Measurements from ENCODE around the gene RRAGB. TPM values are rescaled to one million over a fixed set of nuclear protein-coding genes. Genes with fewer than 3 reads are reported as not detected.

Gene RRAGB
- total RNA-seq, 3 donors from 2014 or later, result 8.9 to 17.4 (median 11.3) TPM

GRCh38 chrX:55777596-55777995 is 60.0 kb downstream of the RRAGB start:
- H3K4me1 ChIP-seq (ENCODE audit: low read depth), result no peaks in the 10 kb centered on the region
- TF ChIP-seq CTCF (IDR thresholded peaks at IDR 0.05), result no peak
- DNase-seq (no peak), ATAC-seq (no peak)
- H3K36me3 ChIP-seq (ENCODE audit: low read depth), result no peaks in the 10 kb centered on the region
- H3K9me3 ChIP-seq, result no peaks in the 10 kb centered on the region
- H3K4me3 ChIP-seq, result no peak overlapping the region
- intact Hi-C loops (cut with DNase I, micrococcal nuclease), result no loop called here

- H3K4me1 ChIP-seq (ENCODE audit: low read depth), result no peaks in the 10 kb centered on the region
- H3K9me3 ChIP-seq, result no peaks in the 10 kb centered on the region
- ATAC-seq (no peak), DNase-seq (no peak)
- no peak for TF ChIP-seq CTCF (IDR thresholded peaks at IDR 0.05)
- H3K36me3 ChIP-seq (ENCODE audit: low read depth), result no peaks in the 10 kb centered on the region
- no peak overlapping the region for H3K4me3 ChIP-seq
- intact Hi-C loops (cut with DNase I, micrococcal nuclease), result no loop called here
Measured at GRCh38 chrX:55778322-55778721, 60.8 kb downstream of the RRAGB start.

- Histone ChIP-seq H3K4me1 (ENCODE audit: low read depth) (no peaks in the 10 kb centered on the region), H3K36me3 (ENCODE audit: low read depth) (no peaks in the 10 kb centered on the region), H3K4me3 (no peak overlapping the region), H3K9me3 (no peaks in the 10 kb centered on the region)
- DNase-seq, result no peak
- intact Hi-C loops (cut with DNase I, micrococcal nuclease), result no loop called here
- ATAC-seq, result no peak
- no peak for TF ChIP-seq CTCF (IDR thresholded peaks at IDR 0.05)
Measured at GRCh38 chrX:55783723-55784122, 66.2 kb downstream of the RRAGB start.

- Histone ChIP-seq H3K4me1 (ENCODE audit: low read depth) (no peaks in the 10 kb centered on the region), H3K9me3 (no peaks in the 10 kb centered on the region), H3K36me3 (ENCODE audit: low read depth) (no peaks in the 10 kb centered on the region), H3K4me3 (no peak overlapping the region)
- TF ChIP-seq CTCF (IDR thresholded peaks at IDR 0.05), result no peak
- DNase-seq, result no peak
- intact Hi-C loops (cut with DNase I, micrococcal nuclease), result no loop called here
- ATAC-seq, result no peak
Measured at GRCh38 chrX:55787063-55787462, 69.5 kb downstream of the RRAGB start.

GRCh38 chrX:55787727-55788126 is 70.2 kb downstream of the RRAGB start:
- DNase-seq (no peak), ATAC-seq (no peak)
- H3K9me3 ChIP-seq, result no peaks in the 10 kb centered on the region
- TF ChIP-seq CTCF (IDR thresholded peaks at IDR 0.05), result no peak
- H3K36me3 ChIP-seq (ENCODE audit: low read depth), result no peaks in the 10 kb centered on the region
- H3K4me1 ChIP-seq (ENCODE audit: low read depth), result no peaks in the 10 kb centered on the region
- H3K4me3 ChIP-seq, result no peak overlapping the region
- intact Hi-C loops (cut with DNase I, micrococcal nuclease), result no loop called here

GRCh38 chrX:55794405-55794804 is 76.9 kb downstream of the RRAGB start:
- Histone ChIP-seq H3K4me3 (no peak overlapping the region), H3K36me3 (ENCODE audit: low read depth) (no peaks in the 10 kb centered on the region), H3K9me3 (no peaks in the 10 kb centered on the region), H3K4me1 (ENCODE audit: low read depth) (no peaks in the 10 kb centered on the region)
- DNase-seq, result no peak
- intact Hi-C loops (cut with DNase I, micrococcal nuclease), result no loop called here
- no peak for TF ChIP-seq CTCF (IDR thresholded peaks at IDR 0.05)
- ATAC-seq, result no peak
